Astrocyte (in vitro differentiated cells and primary cell): ENCODE measurements around the gene MED13.

Experiments used
- CTCF ChIP-seq: IDR thresholded peaks from 2 replicates; pipeline ENCODE4 v1.5.1; 2011; ENCODE audit warnings: low read depth, mild to moderate bottlenecking, inconsistent platforms, low read length, moderate library complexity; ENCODE audit not compliant: insufficient read depth
- EZH2 ChIP-seq: IDR thresholded peaks from 2 replicates; pipeline ENCODE4 v1.6.1; 2012; ENCODE audit warnings: mild to moderate bottlenecking, low read length, inconsistent platforms; ENCODE audit not compliant: insufficient read depth

DNA sequence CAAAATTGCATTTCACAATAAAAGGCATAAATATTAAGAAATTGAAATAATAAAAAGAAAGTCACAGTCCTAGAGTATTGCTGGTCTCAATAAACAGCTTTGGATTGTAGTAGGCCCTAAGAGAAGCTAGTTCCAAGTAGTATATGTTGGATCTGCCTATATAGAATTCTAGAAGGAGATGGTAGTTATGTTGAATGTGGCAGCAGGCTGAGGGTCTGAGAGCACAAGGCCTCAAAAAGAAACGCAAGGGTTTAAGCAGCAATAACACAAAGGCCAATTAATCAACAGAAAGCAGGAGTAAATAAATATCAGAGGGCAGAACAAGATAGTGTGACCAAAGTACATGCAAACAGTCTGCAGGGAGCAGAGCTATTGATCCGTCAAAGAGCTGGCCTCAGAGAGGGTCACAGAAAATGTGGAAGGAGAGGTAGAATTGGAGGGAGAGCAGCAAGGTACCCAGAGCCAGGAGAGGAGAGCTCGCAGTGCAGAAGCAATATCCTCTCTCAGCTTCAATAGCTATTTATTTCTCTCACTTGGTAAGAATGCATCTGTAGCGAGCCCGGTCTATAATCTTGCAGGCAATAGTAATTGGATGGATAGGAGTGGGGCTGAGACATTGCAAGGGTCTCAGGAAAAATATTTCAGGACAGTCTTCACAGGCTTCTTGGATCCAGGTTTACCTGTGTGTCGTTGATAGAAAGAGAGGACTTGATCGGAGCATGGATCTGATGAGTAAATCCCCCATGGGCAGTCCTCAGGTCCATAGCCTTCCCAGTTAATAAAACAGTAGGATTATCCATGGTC lies 25.1 kb upstream of the MED13 start:
- TF ChIP-seq CTCF (no peak), EZH2 (no peak)
